ENCODE measurements around the gene MYCBPAP. TPM values are rescaled to one million over a fixed set of nuclear protein-coding genes. Genes with fewer than 3 reads are reported as not detected.

Gene MYCBPAP
- polyA plus RNA-seq, 3 donors from 2014 or later, result 1.00 TPM; not detected in 2

DNA sequence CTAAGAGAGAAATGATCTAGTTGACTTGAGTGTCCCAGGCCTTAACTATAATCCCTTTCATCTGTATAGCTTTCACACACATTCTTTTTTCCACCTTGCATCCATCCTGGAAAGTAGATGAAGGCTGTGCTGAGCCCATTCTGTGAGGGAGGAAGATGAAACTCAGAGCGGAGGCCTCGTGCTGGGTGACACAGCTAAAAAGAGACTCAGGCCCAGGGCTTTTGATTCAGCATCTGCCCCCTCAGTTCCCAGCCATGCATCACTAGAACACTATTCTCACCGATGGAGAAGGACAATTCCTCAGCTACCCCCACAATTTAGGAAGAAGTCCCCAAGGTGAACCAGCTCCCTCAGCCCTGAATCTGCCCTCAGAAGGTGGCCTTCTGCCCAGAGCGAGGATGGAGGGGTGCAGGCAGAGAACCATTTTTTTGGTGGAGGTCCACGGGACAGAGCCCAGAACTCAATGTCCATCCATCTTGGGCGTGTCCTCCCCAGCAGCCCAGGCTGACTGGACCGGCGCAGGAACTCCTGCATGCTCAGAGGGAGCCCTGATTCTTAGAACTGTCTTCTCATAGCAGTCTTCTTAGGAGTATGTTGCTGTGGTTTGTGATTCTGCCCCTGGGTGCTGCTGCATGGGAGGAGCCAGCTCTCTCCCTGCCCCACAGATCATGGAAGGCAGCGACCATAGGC lies 5.8 kb upstream of the MYCBPAP start:
- Mint-ChIP-seq H3K27ac (no peak overlapping the region), H3K4me3 (no peak overlapping the region), H3K36me3 (no peaks in the 10 kb centered on the region), H3K27me3 (ENCODE audit: low read depth in 3 of 3) (peaks cover 0 to 2% (median 0%) of the 10 kb centered on the region in 3 donors), H3K4me1 (peaks cover 0 to under 1% of the 10 kb centered on the region in 2 donors), H3K9me3 (no peaks in the 10 kb centered on the region)
- DNase-seq, result no peak

DNA sequence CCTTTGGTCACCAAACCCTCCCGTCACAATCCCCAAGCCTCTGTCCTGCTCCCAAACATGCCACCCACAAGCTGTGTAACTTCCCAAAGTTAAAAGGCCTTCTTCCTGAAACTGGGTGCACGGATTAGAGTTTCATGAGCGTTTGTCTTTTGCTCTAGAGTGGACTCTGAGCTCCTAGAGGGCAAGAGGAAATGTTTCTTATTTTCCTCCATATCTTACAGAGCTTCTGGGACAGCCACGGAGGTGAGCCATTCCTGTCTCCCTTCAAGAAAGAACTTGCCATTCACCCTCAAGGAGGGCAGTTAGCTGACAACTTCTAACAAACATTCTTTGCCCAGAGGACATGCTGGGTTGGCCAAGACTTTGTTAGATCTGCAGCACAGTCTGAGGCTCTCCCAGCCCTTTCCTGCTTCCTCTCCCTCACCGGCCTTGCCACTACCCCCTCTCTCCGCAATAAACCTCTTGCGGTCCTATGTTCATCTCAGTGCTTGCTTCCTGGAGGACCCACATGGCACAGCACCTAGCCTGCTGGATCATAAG lies 2.6 kb upstream of the MYCBPAP start:
- H3K36me3 Mint-ChIP-seq, result no peaks in the 10 kb centered on the region
- no peak overlapping the region for H3K27ac Mint-ChIP-seq
- DNase-seq, result no peak
- H3K27me3 Mint-ChIP-seq (ENCODE audit: low read depth in 3 of 3), result peaks cover 0 to 2% (median 0%) of the 10 kb centered on the region in 3 donors
- no peaks in the 10 kb centered on the region for H3K9me3 Mint-ChIP-seq
- H3K4me1 Mint-ChIP-seq, result peaks cover 19 to 21% of the 10 kb centered on the region in 2 donors
- H3K4me3 Mint-ChIP-seq, result no peak overlapping the region

DNA sequence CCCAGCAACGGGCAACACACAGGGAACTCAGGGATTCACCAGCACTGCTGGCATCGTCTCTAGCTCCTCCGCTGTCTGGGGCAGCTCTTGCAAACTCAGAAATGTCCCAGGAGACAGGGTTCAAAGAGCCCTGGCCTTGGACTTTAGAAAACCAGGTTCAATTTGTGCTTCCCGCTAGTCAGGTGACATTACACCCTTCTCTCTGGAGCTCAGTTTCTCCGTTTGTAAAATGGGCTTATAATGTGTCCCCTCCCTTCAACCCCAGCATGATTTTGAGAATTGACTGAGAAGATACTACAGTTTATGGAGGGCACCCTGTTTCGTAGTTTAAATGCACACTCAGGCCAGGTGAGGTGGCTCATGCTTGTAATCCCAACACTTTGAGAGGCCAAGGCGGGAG lies 1.9 kb upstream of the MYCBPAP start:
- Mint-ChIP-seq H3K27ac (peak overlapping the region; percentile 2 to 62 (median 48)), H3K4me3 (peak overlapping the region in 4 of 5 donors; percentile 16 to 55 (median 31)), H3K36me3 (no peaks in the 10 kb centered on the region), H3K27me3 (ENCODE audit: low read depth in 3 of 3) (peaks cover 0 to 2% (median 0%) of the 10 kb centered on the region in 3 donors), H3K4me1 (peaks cover 19 to 21% of the 10 kb centered on the region in 2 donors), H3K9me3 (no peaks in the 10 kb centered on the region)
- DNase-seq, result no peak

DNA sequence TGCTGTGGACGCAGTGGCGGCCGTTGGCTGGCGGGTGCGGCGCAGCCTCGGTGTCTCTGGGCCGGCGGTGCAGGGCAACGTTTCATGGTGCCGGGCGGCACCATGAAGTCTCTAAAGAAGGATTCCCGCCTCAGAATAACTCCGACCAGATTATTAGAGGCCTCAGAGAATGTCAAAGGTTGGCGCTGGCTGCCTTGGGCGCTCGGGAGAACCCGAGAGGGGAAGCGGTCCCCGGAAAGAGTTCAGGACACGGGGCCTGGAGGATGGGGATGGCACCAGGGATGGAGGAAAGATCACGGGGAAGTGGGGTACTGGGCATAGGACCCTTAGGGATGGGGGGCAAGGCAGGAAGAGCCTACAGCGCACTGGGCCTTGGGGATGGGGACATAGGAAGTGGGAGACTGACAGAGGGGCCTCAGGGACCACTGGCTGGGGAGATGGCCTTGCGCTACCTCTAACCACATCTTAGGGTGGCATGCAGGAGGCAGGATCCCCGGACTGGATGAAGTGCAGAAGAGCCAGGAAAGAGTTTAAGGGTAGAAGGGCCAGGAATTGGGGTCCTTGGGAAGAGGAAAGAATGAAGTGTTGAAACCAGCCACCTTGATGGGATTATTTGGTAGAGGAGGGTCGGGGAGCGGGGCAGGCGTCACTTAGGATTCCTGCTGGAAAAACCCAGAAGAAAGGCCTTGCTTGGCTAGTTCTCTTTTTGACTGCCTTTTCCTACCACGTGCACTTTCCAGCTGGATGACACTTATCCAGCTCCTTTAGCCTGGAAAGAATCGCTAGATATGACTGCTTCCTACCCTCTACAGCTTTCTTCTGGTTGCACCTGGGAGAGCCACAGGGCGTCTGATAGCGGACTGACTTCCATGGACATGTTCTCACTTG lies 578 bp downstream of the MYCBPAP start:
- Mint-ChIP-seq H3K36me3 (no peaks in the 10 kb centered on the region), H3K27me3 (ENCODE audit: low read depth in 3 of 3) (peaks cover 0 to 2% (median 2%) of the 10 kb centered on the region in 3 donors), H3K4me1 (peaks cover 19 to 21% of the 10 kb centered on the region in 2 donors), H3K27ac (peak overlapping the region; percentile 77 to 95 (median 90)), H3K9me3 (no peaks in the 10 kb centered on the region), H3K4me3 (peak overlapping the region; percentile 80 to 94 (median 88))
- DNase-seq, result no peak

DNA sequence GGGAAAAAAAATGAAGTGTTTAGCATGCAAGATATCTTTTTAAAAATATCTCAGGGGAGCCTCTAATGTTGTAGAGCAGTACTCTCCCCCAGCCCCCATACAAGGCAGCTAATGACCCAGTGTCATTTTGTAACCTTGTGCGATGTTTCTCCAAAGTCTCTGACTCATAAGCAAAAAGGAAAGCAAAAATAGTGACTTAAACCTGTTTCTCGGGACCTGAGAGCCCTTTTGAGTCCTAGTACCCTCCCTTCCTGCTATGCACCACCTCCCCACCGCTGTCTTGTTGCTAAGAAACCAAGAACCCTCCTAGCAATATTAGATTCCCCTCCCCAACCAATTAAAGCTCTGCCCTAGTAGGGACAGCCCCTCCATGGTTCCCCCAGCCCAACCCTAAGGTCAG lies 2.8 kb downstream of the MYCBPAP start:
- H3K36me3 Mint-ChIP-seq, result no peaks in the 10 kb centered on the region
- H3K4me1 Mint-ChIP-seq, result peaks cover 19 to 21% of the 10 kb centered on the region in 2 donors
- DNase-seq, result no peak
- no peak overlapping the region for H3K4me3 Mint-ChIP-seq
- no peaks in the 10 kb centered on the region for H3K9me3 Mint-ChIP-seq
- peaks cover 2 to 3% (median 2%) of the 10 kb centered on the region in 3 donors for H3K27me3 Mint-ChIP-seq (ENCODE audit: low read depth in 3 of 3)
- H3K27ac Mint-ChIP-seq, result no peak overlapping the region

DNA sequence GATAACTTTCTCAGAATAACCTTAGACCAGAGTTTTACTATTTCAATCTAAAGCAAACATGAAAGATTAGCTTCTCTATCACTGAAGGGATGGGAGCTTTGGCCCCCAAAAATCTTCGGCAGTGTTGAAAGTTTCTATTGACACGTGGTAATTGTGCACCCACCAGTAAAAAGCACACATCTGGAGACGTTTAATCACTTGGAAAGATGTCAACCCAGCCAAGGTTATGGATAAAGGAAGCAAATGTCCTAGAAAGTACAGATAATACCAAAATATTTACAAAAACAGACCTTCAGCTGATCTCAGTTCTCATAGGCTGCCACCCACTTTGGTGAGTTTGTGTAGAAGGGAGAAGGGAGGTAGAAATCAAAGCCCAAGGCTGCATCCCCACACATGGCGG lies 5.3 kb downstream of the MYCBPAP start:
- no peak for DNase-seq
- no peak overlapping the region for H3K27ac Mint-ChIP-seq
- peaks cover 2 to 4% (median 3%) of the 10 kb centered on the region in 3 donors for H3K27me3 Mint-ChIP-seq (ENCODE audit: low read depth in 3 of 3)
- peaks cover 13% of the 10 kb centered on the region in 2 donors for H3K4me1 Mint-ChIP-seq
- H3K9me3 Mint-ChIP-seq, result no peaks in the 10 kb centered on the region
- H3K4me3 Mint-ChIP-seq, result no peak overlapping the region
- no peaks in the 10 kb centered on the region for H3K36me3 Mint-ChIP-seq

DNA sequence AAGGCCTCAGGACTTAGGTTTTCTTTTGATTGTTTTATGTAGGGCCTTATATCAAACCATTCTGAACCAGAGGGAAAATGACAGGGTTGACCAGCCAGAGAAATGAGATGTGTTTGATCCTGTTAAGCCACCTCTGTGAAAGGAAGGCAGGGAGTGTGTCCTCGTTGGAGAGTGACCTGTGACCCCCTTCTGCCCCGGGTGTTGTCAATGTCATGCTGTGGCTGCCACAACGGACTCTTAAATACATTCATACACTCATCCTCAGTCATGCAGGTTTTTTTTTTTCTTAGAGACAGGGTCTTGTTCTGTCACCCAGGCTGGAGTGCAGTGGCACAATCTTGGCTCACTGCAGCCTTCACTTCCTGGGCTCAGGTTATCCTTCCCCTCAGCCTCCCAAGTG lies 6.1 kb downstream of the MYCBPAP start:
- DNase-seq, result no peak
- no peak overlapping the region for H3K4me3 Mint-ChIP-seq
- peaks cover 2 to 4% (median 3%) of the 10 kb centered on the region in 3 donors for H3K27me3 Mint-ChIP-seq (ENCODE audit: low read depth in 3 of 3)
- no peaks in the 10 kb centered on the region for H3K9me3 Mint-ChIP-seq
- H3K27ac Mint-ChIP-seq, result no peak overlapping the region
- H3K4me1 Mint-ChIP-seq, result peaks cover 4 to 5% of the 10 kb centered on the region in 2 donors
- no peaks in the 10 kb centered on the region for H3K36me3 Mint-ChIP-seq

DNA sequence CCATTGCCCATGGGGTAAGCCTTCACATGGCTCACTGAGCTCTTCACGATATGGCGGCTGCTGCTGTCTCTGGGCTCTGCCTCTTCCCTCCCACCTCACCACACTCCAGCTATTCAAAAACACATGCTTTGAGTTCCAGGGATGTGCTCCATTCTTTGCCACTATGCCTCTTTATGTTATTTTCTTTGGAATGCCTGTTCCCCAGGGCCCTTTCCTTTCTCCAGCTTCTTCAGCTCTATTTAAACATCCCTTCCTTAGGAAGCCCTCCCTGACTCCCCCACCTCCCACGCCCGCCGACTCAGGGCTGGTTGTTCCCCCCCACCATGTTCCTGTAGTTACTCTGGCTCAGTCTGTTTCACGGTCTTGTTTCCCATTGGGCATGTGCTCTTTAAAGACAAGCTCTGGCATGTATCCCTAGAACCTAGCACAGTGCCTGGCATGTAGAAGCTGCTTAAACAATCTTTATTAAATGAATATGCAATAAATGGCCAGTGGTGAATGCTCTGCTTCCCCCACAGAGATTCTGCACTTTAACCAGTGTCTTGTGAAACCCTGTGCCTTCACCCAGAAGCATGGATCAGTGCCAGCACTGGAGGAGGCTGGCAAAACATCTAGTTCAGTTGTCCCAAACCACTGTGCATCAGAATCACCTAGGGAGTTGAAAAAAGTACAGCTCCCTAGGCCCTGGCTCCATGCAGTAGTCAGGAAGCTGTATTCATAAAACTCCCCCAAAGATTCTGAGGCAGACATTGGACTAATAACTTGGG lies 6.9 kb downstream of the MYCBPAP start:
- no peak for DNase-seq

DNA sequence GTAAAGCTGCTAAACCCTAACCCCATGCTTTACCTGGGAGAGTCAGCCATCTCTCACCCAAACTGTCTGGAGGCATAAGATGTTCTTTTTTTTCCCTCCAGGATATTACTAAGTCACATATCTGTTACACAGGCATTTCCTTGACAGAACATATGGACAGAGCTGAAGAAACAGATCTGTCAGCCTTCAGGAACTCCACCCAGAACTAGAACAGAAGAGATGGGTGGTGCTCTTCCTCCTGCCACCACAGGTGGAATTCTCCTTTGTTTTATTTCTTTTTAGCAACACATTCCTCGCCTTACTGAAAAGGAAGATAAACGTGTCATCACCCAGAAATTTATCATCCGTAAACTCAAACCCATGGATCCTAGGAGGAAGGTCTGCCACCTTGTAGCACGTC lies 8.8 kb downstream of the MYCBPAP start:
- H3K36me3 Mint-ChIP-seq, result no peaks in the 10 kb centered on the region
- no peaks in the 10 kb centered on the region for H3K4me1 Mint-ChIP-seq
- DNase-seq, result no peak
- peaks cover 2 to 3% (median 3%) of the 10 kb centered on the region in 3 donors for H3K27me3 Mint-ChIP-seq (ENCODE audit: low read depth in 3 of 3)
- H3K27ac Mint-ChIP-seq, result no peak overlapping the region
- no peak overlapping the region for H3K4me3 Mint-ChIP-seq
- H3K9me3 Mint-ChIP-seq, result no peaks in the 10 kb centered on the region

More for the DNA sequence above, 6.9 kb downstream of the MYCBPAP start:
- Mint-ChIP-seq H3K4me1 (no peaks in the 10 kb centered on the region), H3K27me3 (ENCODE audit: low read depth in 3 of 3) (peaks cover 2 to 3% (median 3%) of the 10 kb centered on the region in 3 donors), H3K36me3 (no peaks in the 10 kb centered on the region), H3K4me3 (no peak overlapping the region), H3K9me3 (no peaks in the 10 kb centered on the region), H3K27ac (no peak overlapping the region)

DNA sequence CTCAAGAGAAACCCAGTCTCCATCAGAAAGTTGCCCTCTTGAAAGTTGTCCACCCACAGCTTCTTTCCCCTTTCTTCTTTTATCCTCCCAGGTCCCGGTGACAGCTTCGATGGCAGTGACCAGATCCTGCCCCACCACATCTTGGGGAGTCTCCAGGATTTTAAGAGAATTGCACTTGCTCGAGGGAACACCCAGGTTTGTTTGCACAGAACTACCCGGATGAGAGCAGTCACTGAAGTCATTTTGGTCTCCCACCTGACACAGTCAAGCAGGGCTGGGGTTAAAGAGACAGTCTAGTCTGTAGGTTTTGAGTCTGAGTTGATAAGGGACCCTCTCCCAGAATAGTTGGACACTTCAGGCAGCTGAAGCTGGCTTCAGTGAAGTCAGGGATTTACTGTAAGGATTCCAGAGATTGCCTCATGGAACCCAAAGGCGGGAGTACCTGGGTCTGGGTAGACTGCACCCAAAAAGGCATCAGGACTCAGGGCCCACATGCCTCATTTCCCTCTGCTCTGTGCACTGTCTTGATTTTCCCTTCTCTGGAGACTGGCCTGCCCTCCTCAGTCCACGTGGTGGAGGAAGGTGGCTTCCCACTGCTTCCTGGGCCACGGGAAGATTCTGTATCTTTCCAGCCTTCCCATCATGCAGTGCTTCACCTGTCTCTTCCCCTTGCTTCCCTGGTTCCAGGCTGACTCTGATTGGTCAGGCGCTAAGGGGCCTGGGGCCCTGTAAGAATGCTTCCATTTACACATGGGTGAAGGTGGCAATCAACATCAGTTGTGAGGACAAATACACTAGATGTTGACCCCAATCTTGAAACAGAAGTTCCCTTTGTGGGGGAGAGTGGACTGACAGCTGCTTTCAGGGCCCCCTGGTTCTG lies 9.5 kb downstream of the MYCBPAP start:
- DNase-seq, result no peak
- Mint-ChIP-seq H3K27ac (no peak overlapping the region), H3K27me3 (ENCODE audit: low read depth in 3 of 3) (peaks cover 2 to 3% (median 3%) of the 10 kb centered on the region in 3 donors), H3K4me1 (no peaks in the 10 kb centered on the region), H3K4me3 (no peak overlapping the region), H3K9me3 (no peaks in the 10 kb centered on the region), H3K36me3 (no peaks in the 10 kb centered on the region)

DNA sequence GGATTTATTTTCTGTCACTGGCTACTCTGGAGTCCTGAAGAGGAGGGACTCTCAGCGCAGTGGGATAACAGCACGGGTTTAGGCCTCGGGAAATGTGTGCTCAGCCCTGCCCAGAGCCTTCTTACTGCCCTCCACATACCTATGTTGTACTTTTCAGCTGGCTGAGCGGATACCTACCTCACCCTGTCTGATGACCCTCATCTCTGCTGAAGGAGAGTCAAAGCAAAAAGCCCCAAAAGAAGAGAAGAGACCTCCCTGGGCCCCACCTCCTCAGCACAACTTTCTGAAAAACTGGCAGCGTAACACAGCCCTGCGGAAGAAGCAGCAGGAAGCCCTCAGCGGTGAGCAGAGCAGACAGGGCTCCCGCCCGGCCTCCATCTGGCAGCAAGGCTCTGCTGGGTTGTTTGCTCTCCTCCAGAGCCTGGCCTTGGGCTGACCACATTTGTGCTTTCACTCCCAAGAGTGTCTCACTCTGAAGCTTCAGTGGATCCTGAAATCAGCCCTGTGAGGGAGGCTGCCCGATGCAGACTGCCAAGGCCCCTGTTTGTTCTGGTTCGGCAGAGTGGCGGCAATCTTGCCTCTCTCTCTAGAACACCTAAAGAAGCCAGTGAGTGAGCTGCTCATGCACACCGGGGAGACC lies 10.3 kb downstream of the MYCBPAP start:
- H3K4me1 Mint-ChIP-seq, result no peaks in the 10 kb centered on the region
- H3K9me3 Mint-ChIP-seq, result no peaks in the 10 kb centered on the region
- H3K27me3 Mint-ChIP-seq (ENCODE audit: low read depth in 3 of 3), result peaks cover 2 to 3% (median 3%) of the 10 kb centered on the region in 3 donors
- no peak overlapping the region for H3K27ac Mint-ChIP-seq
- H3K4me3 Mint-ChIP-seq, result no peak overlapping the region
- no peak for DNase-seq
- no peaks in the 10 kb centered on the region for H3K36me3 Mint-ChIP-seq

DNA sequence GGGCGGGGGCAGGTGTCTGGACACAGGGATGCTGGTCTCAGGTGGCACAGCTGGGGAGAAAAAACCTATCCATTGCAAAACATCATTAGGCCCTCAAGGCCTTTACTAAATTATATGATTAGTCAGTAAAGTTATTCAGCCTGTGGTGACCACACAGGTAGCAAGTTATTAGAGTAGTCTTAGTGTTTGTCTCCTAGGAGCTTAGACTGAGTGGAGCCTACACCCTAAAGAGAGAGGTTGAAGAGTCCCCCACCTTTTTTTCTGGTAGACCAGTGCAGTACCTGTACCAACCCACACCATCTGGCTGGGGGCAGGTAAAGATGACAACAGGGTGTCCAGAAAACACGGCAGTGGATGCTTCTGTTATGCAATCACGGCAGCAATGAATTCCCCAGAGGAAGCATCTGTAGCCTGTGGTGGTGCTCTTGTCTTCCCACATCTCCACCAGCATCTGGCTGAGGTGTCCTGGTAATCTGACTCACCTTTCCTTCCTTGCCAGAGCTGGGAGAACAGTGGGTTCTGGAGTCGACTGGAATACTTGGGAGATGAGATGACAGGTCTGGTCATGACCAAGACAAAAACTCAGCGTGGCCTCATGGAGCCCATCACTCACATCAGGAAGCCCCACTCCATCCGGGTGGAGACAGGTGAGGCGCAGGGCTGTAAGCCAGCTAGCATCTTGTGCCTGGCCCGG lies 11.0 kb downstream of the MYCBPAP start:
- Mint-ChIP-seq H3K4me1 (no peaks in the 10 kb centered on the region), H3K36me3 (no peaks in the 10 kb centered on the region), H3K27ac (no peak overlapping the region), H3K27me3 (ENCODE audit: low read depth in 3 of 3) (peaks cover 2 to 3% (median 3%) of the 10 kb centered on the region in 3 donors), H3K4me3 (no peak overlapping the region), H3K9me3 (no peaks in the 10 kb centered on the region)
- DNase-seq, result no peak
